Activated CD4-positive, alpha-beta T cell treated with anti-CD3 and anti-CD28 coated beads, Interleukin-2, amount 50 U/mL, for 16 hours (primary cell): ENCODE data around the gene DCST2.

ENCODE experiments used
- DNase-seq: peaks from one replicate; pipeline ENCODE4 v3.0.0-alpha.2; 2020

The DCST2 gene

DNA sequence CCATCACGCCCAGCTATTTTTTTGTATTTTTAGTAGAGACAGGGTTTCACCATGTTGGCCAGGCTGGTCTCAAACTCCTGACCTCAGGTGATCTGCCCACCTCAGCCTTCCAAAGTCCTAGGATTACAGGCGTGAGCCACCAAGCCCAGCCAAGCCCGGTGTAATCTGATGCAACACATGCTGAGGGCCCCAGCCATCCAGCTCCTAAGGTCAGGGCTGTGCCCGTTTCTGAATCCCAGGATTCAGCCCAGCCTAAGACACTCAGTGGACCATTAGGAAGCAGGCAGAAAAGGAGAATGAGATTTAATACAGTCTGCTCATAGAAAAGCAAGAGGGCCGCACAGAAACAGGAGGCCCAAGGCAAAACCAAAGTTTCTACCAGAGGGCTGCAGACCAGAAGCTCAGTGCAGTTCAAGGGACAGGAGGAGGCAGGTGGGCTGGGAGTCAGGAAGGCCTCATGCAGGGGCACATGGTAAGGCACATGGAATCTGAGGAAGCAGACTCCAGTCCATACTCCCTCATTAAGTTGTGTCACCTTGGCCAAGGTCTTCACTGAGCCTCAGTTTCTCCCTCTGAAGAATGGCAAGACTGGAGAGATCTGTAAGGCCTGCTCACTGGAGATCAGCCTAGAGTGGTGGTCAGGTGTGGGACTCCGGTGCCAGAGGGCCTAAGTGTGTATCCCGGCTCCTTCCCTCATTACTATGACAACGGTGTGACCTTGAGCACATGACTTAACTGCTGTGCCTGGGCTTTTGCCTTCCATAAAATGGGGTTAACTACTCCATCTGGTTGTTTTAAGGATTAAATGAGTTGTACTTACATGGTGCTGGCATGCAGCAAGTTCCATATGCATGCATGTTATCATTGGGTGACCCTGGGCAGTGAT, 15.1 kb upstream of the DCST2 start:
- DNase-seq = no peak

GRCh38 chr1:155044812-155045657, 11.5 kb upstream of the DCST2 start:
- DNase-seq = peak; percentile 69

DNA sequence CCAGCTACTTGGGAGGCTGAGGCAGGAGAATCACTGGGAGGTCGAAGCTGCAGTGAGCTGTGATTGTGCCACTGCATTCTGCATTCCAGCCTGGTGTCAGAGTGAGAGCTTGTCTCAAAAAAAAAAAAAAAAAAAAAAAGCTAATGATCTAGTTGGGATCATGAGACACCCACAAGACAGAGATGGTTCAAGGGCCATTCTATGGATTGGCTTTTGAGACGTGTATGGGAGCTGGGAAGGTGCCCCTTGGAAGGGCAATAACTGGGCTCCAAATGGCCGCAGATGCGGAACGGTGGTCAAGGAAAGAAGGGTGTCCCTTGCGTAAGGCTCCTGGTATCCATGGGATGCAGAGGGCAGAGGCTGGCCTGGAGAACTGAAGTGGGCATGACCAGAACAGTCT, 10.8 kb upstream of the DCST2 start:
- no peak for DNase-seq

GRCh38 chr1:155043793-155044192, 10.2 kb upstream of the DCST2 start:
- no peak for DNase-seq

- DNase-seq = no peak
Measured at GRCh38 chr1:155043301-155043702, 9.7 kb upstream of the DCST2 start.

GRCh38 chr1:155042789-155043188, 9.2 kb upstream of the DCST2 start:
- no peak for DNase-seq

GRCh38 chr1:155040358-155041093, 6.9 kb upstream of the DCST2 start:
- DNase-seq = no peak

DNA sequence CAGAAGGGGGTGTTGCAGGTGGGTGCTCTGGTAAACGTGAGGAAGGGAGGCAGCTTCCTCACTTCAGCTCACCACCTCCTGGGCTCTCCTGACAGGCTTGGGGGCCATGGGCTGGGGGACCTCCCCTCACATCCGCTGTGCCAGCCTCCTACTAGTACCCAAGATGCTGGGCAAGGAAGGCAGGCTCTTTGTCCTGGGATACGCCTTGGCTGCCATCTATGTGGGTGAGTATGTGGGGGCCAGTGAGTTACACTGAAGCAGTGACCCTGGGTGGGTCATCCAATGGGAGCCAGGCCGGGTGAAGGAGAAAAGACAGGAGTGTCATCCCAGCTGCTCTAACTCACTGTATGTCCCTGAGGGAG, 5.7 kb upstream of the DCST2 start:
- DNase-seq = no peak

- DNase-seq = no peak
Measured at GRCh38 chr1:155038602-155039307, 5.2 kb upstream of the DCST2 start.

GRCh38 chr1:155037851-155038441, 4.4 kb upstream of the DCST2 start:
- DNase-seq = no peak

DNA sequence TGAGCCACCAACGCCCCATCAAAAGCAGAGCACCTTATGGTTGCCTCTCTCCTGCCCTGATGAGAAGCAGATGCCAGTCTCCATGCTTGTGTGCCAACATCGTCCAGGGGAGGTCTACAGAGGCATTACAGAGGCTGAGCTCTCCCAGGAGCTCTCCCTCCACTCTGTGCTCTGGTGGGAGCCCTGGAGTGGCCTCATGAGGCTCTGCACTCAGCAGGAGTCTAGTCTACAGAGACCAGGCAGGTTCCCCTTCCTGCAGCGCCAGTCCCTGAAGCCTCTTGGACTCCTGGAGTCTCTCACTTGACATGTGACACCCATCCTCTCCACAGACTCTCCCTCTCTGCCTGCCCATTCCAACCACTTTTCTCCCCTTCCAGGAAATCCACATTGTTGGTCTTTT, 3.5 kb upstream of the DCST2 start:
- DNase-seq = no peak

DNA sequence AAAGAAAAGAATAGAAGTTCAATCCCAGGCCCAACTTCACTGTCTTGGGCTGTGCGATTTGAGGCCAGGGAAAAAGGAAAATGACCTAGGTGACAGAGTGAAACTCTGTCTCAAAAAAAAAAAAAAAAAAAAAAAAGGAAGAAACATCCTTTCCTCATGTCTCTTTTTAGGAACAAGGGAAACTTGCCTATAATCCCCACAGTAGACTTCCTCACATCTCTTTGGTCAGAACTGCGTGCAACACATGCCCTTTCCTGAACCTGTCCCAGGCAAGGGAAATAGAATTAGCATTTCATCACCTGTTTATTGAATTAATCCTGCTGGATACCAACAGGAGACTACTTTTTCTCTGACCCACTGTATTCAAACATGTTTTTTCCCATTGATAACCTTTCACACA, 2.4 kb upstream of the DCST2 start:
- DNase-seq = no peak

DNA sequence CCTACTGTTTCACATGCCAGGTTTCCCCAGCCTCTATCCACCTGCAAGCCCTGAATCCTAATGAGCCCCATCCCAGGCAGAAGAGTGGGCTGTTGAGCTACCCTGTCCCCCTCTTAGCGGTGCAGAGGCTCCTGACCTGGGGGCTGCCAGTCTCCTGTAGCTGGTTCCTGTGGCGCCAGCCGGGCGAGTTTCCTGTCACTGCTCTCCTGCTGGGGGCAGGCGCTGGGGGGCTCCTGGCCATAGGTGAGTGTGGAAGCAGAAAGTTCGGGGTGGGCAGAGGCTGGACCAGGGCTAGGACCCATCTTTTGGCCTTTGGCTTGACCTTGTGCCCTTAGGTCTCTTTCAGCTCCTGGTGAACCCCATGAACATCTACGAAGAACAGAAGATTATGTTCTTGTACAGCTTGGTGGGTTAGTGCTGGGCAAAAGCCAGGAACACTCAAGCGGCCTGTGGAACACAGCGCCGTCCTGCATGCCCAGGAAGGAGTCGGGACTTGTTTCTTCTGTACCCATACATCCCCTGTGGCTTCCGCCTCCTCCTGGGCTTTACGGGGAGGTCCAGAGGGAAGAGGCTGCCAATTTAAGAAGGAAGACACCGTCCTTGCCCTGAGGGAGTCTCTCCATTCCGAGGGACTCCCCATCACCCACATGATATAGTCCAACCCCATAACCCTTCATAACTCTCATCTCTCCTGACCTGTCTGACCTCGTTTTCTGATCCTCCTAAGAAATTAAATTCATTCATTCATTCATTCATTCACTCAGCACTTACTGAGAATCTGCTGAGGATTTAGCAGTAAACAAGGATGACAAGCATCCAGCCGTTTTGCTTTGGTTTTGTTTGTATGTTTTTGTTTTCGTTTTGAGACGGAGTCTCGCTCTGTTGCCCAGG, 982 bp upstream of the DCST2 start:
- DNase-seq = no peak

DNA sequence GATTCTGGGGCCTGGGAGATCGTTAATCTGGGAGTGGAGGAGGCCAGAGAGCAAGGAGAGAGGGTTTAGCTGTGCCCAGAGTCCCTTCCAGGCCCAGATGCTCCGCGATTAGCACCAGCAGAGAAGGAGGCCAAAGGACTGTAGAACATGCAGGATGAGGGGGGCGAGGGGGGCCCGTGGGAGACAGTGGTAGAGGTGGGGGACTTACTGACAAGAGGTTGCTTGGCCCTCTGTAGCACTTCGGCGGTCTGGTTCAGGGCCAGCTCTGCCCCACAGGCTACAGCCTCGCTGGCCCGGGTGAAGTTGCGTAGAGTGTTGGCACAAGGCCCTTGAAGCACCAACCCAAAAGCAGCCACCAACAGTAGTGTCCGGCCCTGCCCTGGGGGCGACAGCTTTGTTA, 695 bp downstream of the DCST2 start:
- DNase-seq = no peak

DNA sequence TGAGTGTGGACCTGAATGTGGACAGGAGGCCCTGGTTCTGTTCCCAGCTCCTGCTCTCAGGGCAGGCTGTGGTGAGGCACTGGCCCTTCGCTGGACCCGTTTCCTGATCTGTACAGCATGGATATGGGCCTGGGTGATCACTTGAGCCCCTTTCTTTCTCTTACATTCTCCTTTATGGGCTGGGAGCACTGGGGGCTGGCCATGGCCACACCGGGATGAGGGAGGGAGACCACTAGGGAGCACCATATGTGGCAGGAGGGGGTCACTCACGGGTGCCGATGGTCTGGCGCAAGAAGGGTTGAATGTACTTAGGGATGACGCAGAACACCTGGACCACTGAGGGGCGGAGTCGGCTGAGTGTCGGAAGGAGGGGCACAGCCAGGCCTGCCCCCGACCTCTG, 2.7 kb downstream of the DCST2 start:
- DNase-seq = no peak

- no peak for DNase-seq
Measured at GRCh38 chr1:155030243-155030795, 3.3 kb downstream of the DCST2 start.

- no peak for DNase-seq
Measured at GRCh38 chr1:155029513-155030242, 3.9 kb downstream of the DCST2 start.

DNA sequence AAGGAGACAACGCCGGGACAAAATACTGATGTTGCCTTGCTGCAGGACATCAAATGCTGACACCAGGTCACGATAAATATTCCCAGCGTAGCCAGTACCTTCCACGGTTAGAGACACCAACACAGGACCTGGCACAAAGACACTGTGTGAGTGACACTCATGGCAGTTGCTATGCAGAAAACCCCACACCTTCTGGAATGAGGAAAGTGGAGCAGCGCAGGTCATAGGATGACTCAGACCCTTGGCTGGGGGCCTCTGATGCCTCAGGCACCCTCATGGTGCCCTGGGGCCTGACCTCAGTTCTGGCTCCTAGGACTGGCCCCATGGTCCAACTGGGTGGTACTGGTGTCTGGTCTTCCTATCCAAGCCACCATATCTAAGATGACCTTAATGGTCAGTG, 7.0 kb downstream of the DCST2 start:
- DNase-seq = no peak

- no peak for DNase-seq
Measured at GRCh38 chr1:155026154-155026553, 7.4 kb downstream of the DCST2 start.

GRCh38 chr1:155024315-155024714, 9.3 kb downstream of the DCST2 start:
- no peak for DNase-seq
